Peyer's patch (tissue), 4 donors: ENCODE data around the gene NUP107.

ENCODE experiments used
- POLR2A ChIP-seq, 2 donors: fragments of 450-650 bp; IDR thresholded peaks; one replicate each; pipeline ENCODE4 v1.5.1; 2017; ENCODE audit warnings: antibody characterized with exemption in 2 of 2, mild to moderate bottlenecking in 2 of 2, moderate library complexity in 2 of 2
- TF ChIP-seq, protein P1 (sequence below), 6 experiments: fragments of 450-650 bp in 4 of 6; fragments of 200-600 bp in 2 of 6; sonication (generic) in 1 of 6; IDR thresholded peaks; one replicate each; pipeline ENCODE4 v1.5.1; 2017 to 2019; ENCODE audit warnings: antibody characterized with exemption in 6 of 6, mild to moderate bottlenecking in 3 of 6, moderate library complexity in 1 of 6

DNA sequence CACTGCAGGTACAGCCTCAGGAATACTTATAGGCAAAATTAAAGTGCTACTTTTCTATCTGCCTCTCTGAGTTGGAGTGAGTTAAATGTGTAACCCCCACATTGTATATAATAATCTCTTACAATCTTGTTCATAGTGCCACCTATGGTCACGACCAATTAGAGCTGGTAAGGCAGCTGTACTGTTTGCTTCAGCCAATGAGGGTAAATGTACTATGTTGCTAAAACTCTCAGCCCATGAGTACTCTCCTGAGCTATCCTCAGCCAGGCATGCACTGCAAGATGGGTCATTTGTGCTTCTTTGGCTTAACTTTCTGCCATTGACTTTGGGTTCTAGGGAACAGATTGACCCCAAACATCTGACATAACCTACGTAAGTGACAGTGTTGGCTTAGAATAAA lies 106.2 kb downstream of the NUP107 start:
- TF ChIP-seq, protein P1, sequence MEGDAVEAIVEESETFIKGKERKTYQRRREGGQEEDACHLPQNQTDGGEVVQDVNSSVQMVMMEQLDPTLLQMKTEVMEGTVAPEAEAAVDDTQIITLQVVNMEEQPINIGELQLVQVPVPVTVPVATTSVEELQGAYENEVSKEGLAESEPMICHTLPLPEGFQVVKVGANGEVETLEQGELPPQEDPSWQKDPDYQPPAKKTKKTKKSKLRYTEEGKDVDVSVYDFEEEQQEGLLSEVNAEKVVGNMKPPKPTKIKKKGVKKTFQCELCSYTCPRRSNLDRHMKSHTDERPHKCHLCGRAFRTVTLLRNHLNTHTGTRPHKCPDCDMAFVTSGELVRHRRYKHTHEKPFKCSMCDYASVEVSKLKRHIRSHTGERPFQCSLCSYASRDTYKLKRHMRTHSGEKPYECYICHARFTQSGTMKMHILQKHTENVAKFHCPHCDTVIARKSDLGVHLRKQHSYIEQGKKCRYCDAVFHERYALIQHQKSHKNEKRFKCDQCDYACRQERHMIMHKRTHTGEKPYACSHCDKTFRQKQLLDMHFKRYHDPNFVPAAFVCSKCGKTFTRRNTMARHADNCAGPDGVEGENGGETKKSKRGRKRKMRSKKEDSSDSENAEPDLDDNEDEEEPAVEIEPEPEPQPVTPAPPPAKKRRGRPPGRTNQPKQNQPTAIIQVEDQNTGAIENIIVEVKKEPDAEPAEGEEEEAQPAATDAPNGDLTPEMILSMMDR (IDR thresholded peaks at IDR 0.05) = no peak
- no peak for TF ChIP-seq POLR2A (IDR thresholded peaks at IDR 0.05)
